Adrenal gland (tissue), 5 donors: ENCODE data around the gene TMPRSS11E.

Source experiments
- CTCF ChIP-seq, 6 experiments: fragments of 450-650 bp in 4 of 6; fragments of 200-600 bp in 2 of 6; sonication (generic) in 1 of 6; IDR thresholded peaks; 1 replicate in 5 of 6; 2 replicates in 1 of 6; pipeline versions ENCODE4 v1.5.1 to v1.8.0; 2016 to 2021; ENCODE audit warnings: antibody characterized with exemption in 6 of 6, mild to moderate bottlenecking in 2 of 6, moderate library complexity in 1 of 6
- POLR2A ChIP-seq, 2 donors: fragments of 450-650 bp; IDR thresholded peaks; one replicate each; pipeline ENCODE4 v1.6.1; 2017; ENCODE audit warnings: antibody characterized with exemption in 2 of 2, mild to moderate bottlenecking in 2 of 2, moderate library complexity in 1 of 2
- donor health status: DM: no; HTN: no; CAD: no.

- TF ChIP-seq CTCF (IDR thresholded peaks at IDR 0.05) (no peak), POLR2A (IDR thresholded peaks at IDR 0.05) (no peak)
These were observed 2.2 kb upstream of the TMPRSS11E start for GRCh38 chr4:68445111-68445510.
